ENCODE measurements around the gene DNAJC5. TPM values are rescaled to one million over a fixed set of nuclear protein-coding genes. Genes with fewer than 3 reads are reported as not detected.

Gene DNAJC5
- polyA plus RNA-seq, 6 donors from 2014 or later: 0.23 to 4.2 (median 3.3) TPM

DNA sequence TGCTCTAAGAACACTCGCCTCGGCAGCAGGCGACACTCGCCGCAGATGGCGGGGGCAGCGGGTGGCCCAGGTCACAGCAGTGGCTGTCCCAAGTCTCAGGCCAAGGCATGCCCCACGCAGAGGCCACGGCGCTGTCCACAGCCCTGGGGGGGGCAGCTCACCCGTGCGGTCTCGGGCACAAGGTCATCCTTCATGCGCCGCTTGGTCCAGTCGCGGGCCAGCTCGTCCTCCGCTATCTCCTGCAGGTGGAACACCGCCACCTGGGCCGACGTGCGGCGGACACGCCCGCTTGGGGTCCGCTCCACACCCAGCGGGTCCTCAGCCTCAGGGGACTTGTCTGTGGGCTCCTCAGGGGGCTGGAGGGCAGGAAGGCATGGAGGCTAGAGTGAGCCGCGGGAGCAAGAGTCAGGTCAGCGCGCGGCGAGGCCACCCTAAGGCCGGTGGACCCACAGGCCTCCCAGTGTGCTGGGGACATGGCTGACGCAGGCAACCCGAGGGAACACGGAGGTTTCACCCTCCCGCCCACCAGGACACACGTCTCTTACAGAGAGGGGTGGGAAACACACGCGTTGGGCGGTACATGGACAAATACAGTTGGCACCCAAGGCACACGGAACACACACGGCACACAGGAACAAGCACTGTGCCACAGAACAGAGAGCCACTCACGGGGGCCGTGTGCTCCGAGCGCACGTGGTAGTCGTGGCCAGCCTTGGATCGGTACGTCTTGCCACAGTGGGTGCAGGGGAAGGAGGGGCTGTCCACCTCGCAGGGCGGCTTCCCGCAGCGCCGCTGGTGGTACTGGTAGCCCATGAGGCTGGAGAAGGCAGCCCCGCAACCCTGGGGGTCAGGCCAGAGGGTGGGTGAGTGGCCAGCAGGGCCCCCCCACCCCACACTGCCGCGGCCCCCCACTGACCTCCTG lies 67.8 kb downstream of the DNAJC5 start:
- ATAC-seq (ENCODE audit: low read depth in 2 of 2): no peak
- Mint-ChIP-seq H3K36me3 (no peaks in the 10 kb centered on the region), H3K27me3 (no peaks in the 10 kb centered on the region), H3K27ac (peak overlapping the region in 1 of 6 donors; percentile 56), H3K4me3 (peak overlapping the region in 2 of 8 donors; percentile 30 to 47), H3K4me1 (peaks cover 0 to 4% (median 2%) of the 10 kb centered on the region in 3 donors), H3K9me3 (peaks cover 0 to 8% (median 0%) of the 10 kb centered on the region in 7 donors)
- no peak for DNase-seq

GRCh38 chr20:63963348-63963741 lies 68.4 kb downstream of the DNAJC5 start:
- Mint-ChIP-seq H3K27ac (peak overlapping the region in 1 of 6 donors; percentile 57), H3K4me1 (peaks cover 0 to 4% (median 3%) of the 10 kb centered on the region in 3 donors), H3K4me3 (no peak overlapping the region), H3K9me3 (peaks cover 0 to 8% (median 0%) of the 10 kb centered on the region in 7 donors), H3K27me3 (no peaks in the 10 kb centered on the region), H3K36me3 (no peaks in the 10 kb centered on the region)
- no peak for DNase-seq
- ATAC-seq (ENCODE audit: low read depth in 2 of 2): no peak

- no peaks in the 10 kb centered on the region for H3K36me3 Mint-ChIP-seq
- H3K9me3 Mint-ChIP-seq: peaks cover 0 to 8% (median 0%) of the 10 kb centered on the region in 7 donors
- H3K27ac Mint-ChIP-seq: peak overlapping the region in 1 of 6 donors; percentile 57
- no peak overlapping the region for H3K4me3 Mint-ChIP-seq
- ATAC-seq (ENCODE audit: low read depth in 2 of 2): no peak
- H3K27me3 Mint-ChIP-seq: no peaks in the 10 kb centered on the region
- no peak for DNase-seq
- H3K4me1 Mint-ChIP-seq: peaks cover 4 to 9% (median 8%) of the 10 kb centered on the region in 3 donors
These were observed 68.9 kb downstream of the DNAJC5 start for GRCh38 chr20:63963784-63964301.

- no peak overlapping the region for H3K4me3 Mint-ChIP-seq
- no peaks in the 10 kb centered on the region for H3K27me3 Mint-ChIP-seq
- peaks cover 7 to 11% (median 10%) of the 10 kb centered on the region in 3 donors for H3K4me1 Mint-ChIP-seq
- no peak for DNase-seq
- H3K36me3 Mint-ChIP-seq: no peaks in the 10 kb centered on the region
- H3K27ac Mint-ChIP-seq: no peak overlapping the region
- no peak for ATAC-seq (ENCODE audit: low read depth in 2 of 2)
- peaks cover 0 to 8% (median 0%) of the 10 kb centered on the region in 7 donors for H3K9me3 Mint-ChIP-seq
These were observed 69.5 kb downstream of the DNAJC5 start for GRCh38 chr20:63964412-63964811.

DNA sequence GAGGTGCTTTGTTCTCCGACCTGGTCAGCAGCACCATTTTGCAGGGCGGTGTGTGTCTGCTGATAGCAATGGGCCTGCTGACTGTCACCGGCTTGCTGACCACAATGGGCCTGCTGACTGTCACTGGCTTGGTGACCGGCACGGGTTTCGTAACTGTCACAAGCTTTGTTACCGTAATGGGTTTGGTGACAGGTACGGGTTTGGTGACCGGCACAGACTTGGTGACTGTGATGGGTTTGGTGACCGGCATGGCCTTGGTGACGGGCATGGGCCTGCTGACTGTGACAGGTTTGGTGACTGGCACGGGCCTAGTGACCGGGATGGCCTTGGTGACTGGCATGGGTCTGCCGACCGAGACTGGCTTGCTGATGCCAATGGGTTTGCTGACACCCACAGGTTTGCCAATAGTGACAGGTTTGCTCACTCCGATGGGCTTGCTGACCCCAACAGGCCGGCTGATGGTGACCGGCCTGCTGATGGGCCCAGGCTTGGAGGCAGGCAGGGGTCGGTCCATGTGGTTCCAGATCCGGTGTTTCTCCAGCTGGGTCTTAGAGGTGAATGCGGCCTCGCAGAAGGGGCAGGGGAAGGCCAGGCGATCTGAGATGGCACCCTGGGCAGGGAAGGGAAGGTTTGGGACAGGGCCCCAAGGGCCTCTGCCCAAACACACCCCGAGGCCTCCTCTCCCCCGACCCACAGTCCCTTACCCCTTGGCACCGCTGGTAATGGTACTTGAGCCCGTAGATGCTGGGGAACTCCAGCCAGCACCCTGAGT lies 71.4 kb downstream of the DNAJC5 start:
- Mint-ChIP-seq H3K9me3 (peaks cover 0 to 8% (median 0%) of the 10 kb centered on the region in 7 donors), H3K27ac (peak overlapping the region in 1 of 6 donors; percentile 57), H3K4me1 (peaks cover 10 to 14% (median 13%) of the 10 kb centered on the region in 3 donors), H3K36me3 (no peaks in the 10 kb centered on the region), H3K4me3 (peak overlapping the region in 1 of 8 donors; percentile 72), H3K27me3 (no peaks in the 10 kb centered on the region)
- DNase-seq: no peak
- ATAC-seq (ENCODE audit: low read depth in 2 of 2): no peak

DNA sequence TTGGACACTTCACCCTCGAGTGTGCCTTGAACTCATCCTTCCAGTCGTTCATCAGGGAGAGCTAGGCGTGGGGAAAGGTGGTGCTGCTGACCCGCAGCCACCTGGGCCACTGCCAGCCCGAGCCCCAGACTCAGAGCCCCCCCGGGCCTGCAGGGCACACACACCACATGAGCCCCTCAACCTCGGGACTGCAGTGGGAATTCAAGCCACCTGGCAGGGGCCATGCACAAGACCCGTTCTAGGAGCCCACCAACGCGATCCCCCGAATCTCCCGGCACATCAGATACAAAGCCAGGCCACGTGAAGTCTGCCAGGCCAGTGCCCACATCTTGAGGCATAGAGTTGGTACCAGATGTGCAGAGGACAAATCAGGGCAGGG lies 72.0 kb downstream of the DNAJC5 start:
- peaks cover 0 to 8% (median 0%) of the 10 kb centered on the region in 7 donors for H3K9me3 Mint-ChIP-seq
- no peaks in the 10 kb centered on the region for H3K36me3 Mint-ChIP-seq
- DNase-seq (no peak), ATAC-seq (ENCODE audit: low read depth in 2 of 2) (no peak)
- no peak overlapping the region for H3K27ac Mint-ChIP-seq
- H3K4me1 Mint-ChIP-seq: peaks cover 10 to 14% (median 13%) of the 10 kb centered on the region in 3 donors
- H3K4me3 Mint-ChIP-seq: peak overlapping the region in 2 of 8 donors; percentile 5 to 72
- no peaks in the 10 kb centered on the region for H3K27me3 Mint-ChIP-seq

DNA sequence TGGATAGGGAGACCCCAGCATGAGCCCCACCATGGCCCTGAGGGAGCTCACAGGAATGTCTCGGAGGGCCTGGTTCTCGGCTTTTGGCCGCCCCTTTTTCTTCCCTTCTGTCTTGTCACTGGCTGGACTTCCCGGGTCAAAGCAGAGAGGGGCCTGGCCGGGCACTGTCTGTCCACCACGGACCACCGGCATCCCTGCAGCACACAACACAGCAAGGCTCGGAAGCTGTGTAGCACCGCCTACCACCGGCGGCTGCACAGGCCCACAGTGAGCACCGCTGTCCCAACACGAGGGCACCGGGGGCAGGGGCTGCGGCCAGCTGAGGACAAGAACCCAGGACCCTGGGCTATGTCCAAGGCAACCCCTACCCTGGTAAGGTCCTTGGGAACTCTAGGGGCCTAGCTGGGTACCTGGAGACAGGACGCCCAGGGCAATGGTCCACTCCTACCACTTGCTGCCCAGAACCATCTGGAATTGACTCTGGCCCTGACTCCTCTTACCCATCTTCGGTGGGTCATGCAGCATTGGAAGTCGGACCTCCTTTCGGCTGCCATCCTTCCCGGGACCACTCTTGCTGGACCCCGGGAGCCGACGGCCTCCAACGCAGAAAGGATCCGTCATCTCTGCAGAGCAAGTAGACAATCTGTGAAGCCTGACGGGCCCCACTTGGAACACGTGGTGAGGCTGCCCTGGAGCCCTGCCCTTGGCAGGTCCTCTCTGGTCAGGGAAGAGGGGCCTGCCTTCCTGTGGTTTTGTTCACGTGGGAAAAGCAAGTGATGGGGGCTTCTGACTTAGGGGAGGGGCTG lies 72.6 kb downstream of the DNAJC5 start:
- H3K9me3 Mint-ChIP-seq: peaks cover 0 to 8% (median 0%) of the 10 kb centered on the region in 7 donors
- no peak overlapping the region for H3K27ac Mint-ChIP-seq
- H3K27me3 Mint-ChIP-seq: no peaks in the 10 kb centered on the region
- peak overlapping the region in 6 of 8 donors; percentile 5 to 87 (median 67) for H3K4me3 Mint-ChIP-seq
- no peaks in the 10 kb centered on the region for H3K36me3 Mint-ChIP-seq
- ATAC-seq (ENCODE audit: low read depth in 2 of 2): no peak
- H3K4me1 Mint-ChIP-seq: peaks cover 10 to 16% (median 13%) of the 10 kb centered on the region in 3 donors
- DNase-seq: no peak

GRCh38 chr20:63968136-63968927 lies 73.4 kb downstream of the DNAJC5 start:
- Mint-ChIP-seq H3K27ac (peak overlapping the region in 2 of 6 donors; percentile 42 to 74), H3K27me3 (no peaks in the 10 kb centered on the region), H3K4me1 (peaks cover 12 to 23% (median 17%) of the 10 kb centered on the region in 3 donors), H3K36me3 (no peaks in the 10 kb centered on the region), H3K4me3 (peak overlapping the region; percentile 72 to 91 (median 82)), H3K9me3 (peaks cover 0 to 8% (median 0%) of the 10 kb centered on the region in 7 donors)
- no peak for DNase-seq
- ATAC-seq (ENCODE audit: low read depth in 2 of 2): no peak

GRCh38 chr20:63968928-63969760 lies 74.2 kb downstream of the DNAJC5 start:
- peaks cover 0 to 6% of the 10 kb centered on the region in 2 donors for H3K36me3 Mint-ChIP-seq
- peak overlapping the region in 4 of 6 donors; percentile 36 to 74 (median 60) for H3K27ac Mint-ChIP-seq
- H3K4me3 Mint-ChIP-seq: peak overlapping the region; percentile 72 to 91 (median 86)
- peak; percentile 24 to 32 for ATAC-seq (ENCODE audit: low read depth in 2 of 2)
- H3K4me1 Mint-ChIP-seq: peaks cover 20 to 28% (median 24%) of the 10 kb centered on the region in 3 donors
- no peaks in the 10 kb centered on the region for H3K27me3 Mint-ChIP-seq
- H3K9me3 Mint-ChIP-seq: peaks cover 0 to 5% (median 0%) of the 10 kb centered on the region in 7 donors
- DNase-seq: peak; percentile 25

DNA sequence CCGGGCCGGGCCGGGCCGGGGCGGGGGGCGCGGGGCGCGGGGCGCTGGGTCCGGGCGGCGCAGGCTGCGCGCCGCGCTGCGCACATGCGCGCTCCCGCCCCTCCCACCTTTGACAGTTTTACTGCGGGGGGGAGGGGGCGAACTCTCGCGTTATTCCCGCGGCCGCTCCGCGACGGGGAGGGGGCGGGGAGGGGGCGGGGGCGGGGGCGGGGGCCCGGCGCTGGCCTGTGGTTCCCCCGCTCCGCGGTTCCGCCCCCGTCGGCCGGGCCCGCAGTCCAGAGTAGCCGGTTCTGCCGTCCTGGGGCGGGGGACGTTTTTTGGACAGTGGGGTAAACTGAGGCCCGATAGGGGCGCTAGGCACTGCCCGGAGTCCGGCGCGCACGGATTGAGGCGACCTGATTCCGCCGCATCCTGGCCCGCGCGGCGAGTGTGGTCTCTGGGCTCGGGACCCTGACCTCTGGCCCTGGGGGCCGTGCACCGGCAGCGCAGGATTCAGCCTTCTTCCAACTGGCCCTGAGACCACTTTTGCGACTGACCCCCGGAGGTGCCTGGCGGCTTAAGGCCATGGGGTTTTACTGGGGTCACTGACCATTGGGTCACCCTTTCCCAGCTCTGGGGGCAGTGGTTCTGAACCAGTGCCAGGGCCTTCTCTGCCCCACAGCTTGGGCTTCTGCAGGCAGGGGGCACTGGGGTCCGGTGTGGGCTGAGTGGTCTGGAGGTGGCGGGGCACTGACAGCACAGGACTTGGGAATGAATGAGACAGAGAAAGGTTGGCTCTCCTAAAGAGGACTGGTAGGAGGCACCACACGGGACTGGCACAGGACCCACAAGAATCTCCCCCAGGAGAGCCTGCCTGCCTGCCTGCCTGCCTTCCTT lies 75.2 kb downstream of the DNAJC5 start, which contains the start of gene ZNF512B:
Gene ZNF512B (minus strand): TSS at position 93 of the 876 bp plus-strand sequence. CDS start 1,980 bp downstream, outside the sequence.
- H3K27me3 Mint-ChIP-seq: no peaks in the 10 kb centered on the region
- H3K27ac Mint-ChIP-seq: peak within 1 kb of the TSS in 4 of 6 donors; percentile 36 to 74 (median 60)
- H3K9me3 Mint-ChIP-seq: peaks cover 0 to 5% (median 0%) of the 10 kb centered on the region in 7 donors
- peak; percentile 46 for ATAC-seq (ENCODE audit: low read depth in 2 of 2)
- H3K4me3 Mint-ChIP-seq: peak within 1 kb of the TSS; percentile 76 to 91 (median 86)
- peaks cover 0 to 7% of the 10 kb centered on the region in 2 donors for H3K36me3 Mint-ChIP-seq
- H3K4me1 Mint-ChIP-seq: peaks cover 21 to 31% (median 24%) of the 10 kb centered on the region in 3 donors
- peak; percentile 32 for DNase-seq
